ENCODE results near the gene LPP.

Gene LPP

GRCh38 chr3:188446014-188446413, 292.1 kb downstream of the LPP start:
- TF ChIP-seq BHLHE40 (IDR thresholded peaks at IDR 0.05; ENCODE audit: borderline replicate concordance), result no peak
- no peak for DNase-seq (ENCODE audit: extremely low spot score)
- POLR2A ChIA-PET, result no interaction called here
- CTCF ChIA-PET, result no interaction called here

- ChIA-PET POLR2A (no interaction called here), CTCF (no interaction called here)
- no peak for DNase-seq (ENCODE audit: extremely low spot score)
- TF ChIP-seq ELF4 (IDR thresholded peaks at IDR 0.05), result no peak
- TF ChIP-seq ZNF384 (IDR thresholded peaks at IDR 0.05), result no peak
- no peak for TF ChIP-seq FOXA1 (IDR thresholded peaks at IDR 0.05)
- TF ChIP-seq SP1 (IDR thresholded peaks at IDR 0.05), result no peak
- no peak for TF ChIP-seq PKNOX1 (IDR thresholded peaks at IDR 0.05)
- TF ChIP-seq L3MBTL2 (conservative IDR thresholded peaks at IDR 0.05), result no peak
- TF ChIP-seq ARNT (IDR thresholded peaks at IDR 0.05), result no peak
- TF ChIP-seq TARDBP (IDR thresholded peaks at IDR 0.05), result no peak
- no peak for TF ChIP-seq HDGF (IDR thresholded peaks at IDR 0.05; ENCODE audit: borderline replicate concordance)
- TF ChIP-seq FOXK2 (IDR thresholded peaks at IDR 0.05), result no peak
Measured at GRCh38 chr3:188446766-188447165, 292.8 kb downstream of the LPP start.

- CTCF ChIA-PET, result no interaction called here
Measured at GRCh38 chr3:188448813-188449212, 294.9 kb downstream of the LPP start.

GRCh38 chr3:188449421-188449820, 295.5 kb downstream of the LPP start:
- POLR2A ChIA-PET, result no interaction called here

More at GRCh38 chr3:188448813-188449212, 294.9 kb downstream of the LPP start:
- DNase-seq (ENCODE audit: extremely low spot score), result no peak
- POLR2A ChIA-PET, result no interaction called here
- TF ChIP-seq SP1 (IDR thresholded peaks at IDR 0.05), result no peak
- no peak for TF ChIP-seq FOXA1 (IDR thresholded peaks at IDR 0.05)
- TF ChIP-seq SUZ12 (IDR thresholded peaks at IDR 0.05), result no peak
- no peak for TF ChIP-seq PKNOX1 (IDR thresholded peaks at IDR 0.05)
- TF ChIP-seq NFRKB (IDR thresholded peaks at IDR 0.05), result no peak
- no peak for TF ChIP-seq FOXK2 (IDR thresholded peaks at IDR 0.05)
- no peak for TF ChIP-seq LEF1 (IDR thresholded peaks at IDR 0.05; ENCODE audit: borderline replicate concordance)
- no peak for TF ChIP-seq ZNF384 (IDR thresholded peaks at IDR 0.05)
- TF ChIP-seq TARDBP (IDR thresholded peaks at IDR 0.05), result no peak
- no peak for TF ChIP-seq L3MBTL2 (conservative IDR thresholded peaks at IDR 0.05)
- no peak for TF ChIP-seq FOXM1 (IDR thresholded peaks at IDR 0.05; ENCODE audit: borderline replicate concordance)
- TF ChIP-seq ARNT (IDR thresholded peaks at IDR 0.05), result no peak
- no peak for TF ChIP-seq HDGF (IDR thresholded peaks at IDR 0.05; ENCODE audit: borderline replicate concordance)
- no peak for TF ChIP-seq ELF4 (IDR thresholded peaks at IDR 0.05)
- TF ChIP-seq BHLHE40 (IDR thresholded peaks at IDR 0.05; ENCODE audit: borderline replicate concordance), result no peak
- TF ChIP-seq CTBP1 (IDR thresholded peaks at IDR 0.05; ENCODE audit: borderline replicate concordance), result no peak

GRCh38 chr3:188452158-188452772, 298.3 kb downstream of the LPP start:
- ChIA-PET CTCF (no interaction called here), POLR2A (no interaction called here)
- DNase-seq (ENCODE audit: extremely low spot score), result no peak
- TF ChIP-seq HDGF (IDR thresholded peaks at IDR 0.05; ENCODE audit: borderline replicate concordance) (no peak), ZNF384 (IDR thresholded peaks at IDR 0.05) (no peak), FOXM1 (IDR thresholded peaks at IDR 0.05; ENCODE audit: borderline replicate concordance) (no peak), PKNOX1 (IDR thresholded peaks at IDR 0.05) (no peak), FOXA1 (IDR thresholded peaks at IDR 0.05) (no peak), NFRKB (IDR thresholded peaks at IDR 0.05) (no peak), TARDBP (IDR thresholded peaks at IDR 0.05) (no peak)

More at GRCh38 chr3:188449421-188449820, 295.5 kb downstream of the LPP start:
- DNase-seq (ENCODE audit: extremely low spot score), result no peak
- CTCF ChIA-PET, result no interaction called here
- TF ChIP-seq NFRKB (IDR thresholded peaks at IDR 0.05) (no peak), LEF1 (IDR thresholded peaks at IDR 0.05; ENCODE audit: borderline replicate concordance) (no peak), HDGF (IDR thresholded peaks at IDR 0.05; ENCODE audit: borderline replicate concordance) (no peak), ARNT (IDR thresholded peaks at IDR 0.05) (no peak), FOXM1 (IDR thresholded peaks at IDR 0.05; ENCODE audit: borderline replicate concordance) (no peak), SUZ12 (IDR thresholded peaks at IDR 0.05) (no peak), ELF4 (IDR thresholded peaks at IDR 0.05) (no peak), FOXK2 (IDR thresholded peaks at IDR 0.05) (no peak), L3MBTL2 (conservative IDR thresholded peaks at IDR 0.05) (no peak), ZNF384 (IDR thresholded peaks at IDR 0.05) (no peak), SP1 (IDR thresholded peaks at IDR 0.05) (no peak), BHLHE40 (IDR thresholded peaks at IDR 0.05; ENCODE audit: borderline replicate concordance) (no peak), TARDBP (IDR thresholded peaks at IDR 0.05) (no peak), CTBP1 (IDR thresholded peaks at IDR 0.05; ENCODE audit: borderline replicate concordance) (no peak), PKNOX1 (IDR thresholded peaks at IDR 0.05) (no peak), FOXA1 (IDR thresholded peaks at IDR 0.05) (no peak)
